Measurements from ENCODE around the gene SERPINE2. TPM values are rescaled to one million over a fixed set of nuclear protein-coding genes. Genes with fewer than 3 reads are reported as not detected.

Gene SERPINE2
- total and polyA plus RNA-seq, 2 donors: 11.0 to 24.6 TPM

GRCh38 chr2:224027931-224028330 is 11.2 kb downstream of the SERPINE2 start:
- WGBS: 93% methylated on average over 5 of the region's 5 CpGs
- peaks cover 3 to 26% of the 10 kb centered on the region in 2 donors for H3K4me1 ChIP-seq (ENCODE audit: control insufficient read depth in 2 of 2, insufficient read depth in 2 of 2, low read length in 2 of 2)
- H3K9me3 ChIP-seq (ENCODE audit: control insufficient read depth in 2 of 2, insufficient read depth in 1 of 2, low read length in 1 of 2): peaks cover 0 to 6% of the 10 kb centered on the region in 2 donors
- DNase-seq (ENCODE audit: low read depth in 6 of 9, low spot score in 9 of 9): no peak
- H3K27ac ChIP-seq (ENCODE audit: low read depth in 1 of 2, low read length in 1 of 2): no peak overlapping the region
- H3K27me3 ChIP-seq (ENCODE audit: control insufficient read depth in 2 of 2, insufficient read depth in 1 of 2, low read length in 1 of 2): no peaks in the 10 kb centered on the region
- H3K36me3 ChIP-seq (ENCODE audit: control insufficient read depth in 2 of 2, insufficient read depth in 2 of 2, low read length in 1 of 2): no peaks in the 10 kb centered on the region
- no peak overlapping the region for H3K4me3 ChIP-seq (ENCODE audit: low read length in 2 of 2)

GRCh38 chr2:224027070-224027469 is 12.0 kb downstream of the SERPINE2 start:
- H3K4me3 ChIP-seq (ENCODE audit: low read length in 2 of 2): no peak overlapping the region
- peaks cover 0 to 6% of the 10 kb centered on the region in 2 donors for H3K9me3 ChIP-seq (ENCODE audit: control insufficient read depth in 2 of 2, insufficient read depth in 1 of 2, low read length in 1 of 2)
- peaks cover 3 to 26% of the 10 kb centered on the region in 2 donors for H3K4me1 ChIP-seq (ENCODE audit: control insufficient read depth in 2 of 2, insufficient read depth in 2 of 2, low read length in 2 of 2)
- no peaks in the 10 kb centered on the region for H3K27me3 ChIP-seq (ENCODE audit: control insufficient read depth in 2 of 2, insufficient read depth in 1 of 2, low read length in 1 of 2)
- 85% methylated on average over 5 of the region's 5 CpGs for WGBS
- no peaks in the 10 kb centered on the region for H3K36me3 ChIP-seq (ENCODE audit: control insufficient read depth in 2 of 2, insufficient read depth in 2 of 2, low read length in 1 of 2)
- peak overlapping the region in 1 of 2 donors; percentile 36 for H3K27ac ChIP-seq (ENCODE audit: low read depth in 1 of 2, low read length in 1 of 2)
- no peak for DNase-seq (ENCODE audit: low read depth in 6 of 9, low spot score in 9 of 9)

DNA sequence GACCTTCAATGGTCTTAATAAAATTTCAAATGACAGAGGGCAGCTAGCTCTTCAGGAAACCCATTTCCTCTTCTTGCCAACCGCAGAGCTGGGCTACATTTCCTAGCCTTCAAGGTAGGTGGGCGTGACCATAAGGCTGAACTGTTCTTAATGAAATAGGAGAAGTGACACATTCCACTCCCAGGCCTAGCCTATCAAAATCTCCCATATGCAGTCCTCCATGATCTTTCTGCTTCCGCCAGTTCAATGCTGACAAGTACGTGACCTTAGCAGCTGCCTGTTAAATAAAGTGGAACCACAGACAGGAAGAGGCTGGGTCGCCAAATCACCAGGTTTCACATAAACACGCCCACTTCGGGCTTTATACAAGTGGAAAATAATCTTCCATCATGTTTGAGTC is 13.2 kb downstream of the SERPINE2 start:
- Histone ChIP-seq H3K27me3 (ENCODE audit: control insufficient read depth in 2 of 2, insufficient read depth in 1 of 2, low read length in 1 of 2) (no peaks in the 10 kb centered on the region), H3K4me3 (ENCODE audit: low read length in 2 of 2) (no peak overlapping the region), H3K27ac (ENCODE audit: low read depth in 1 of 2, low read length in 1 of 2) (peak overlapping the region in 1 of 2 donors; percentile 36), H3K4me1 (ENCODE audit: control insufficient read depth in 2 of 2, insufficient read depth in 2 of 2, low read length in 2 of 2) (peaks cover 3 to 26% of the 10 kb centered on the region in 2 donors), H3K36me3 (ENCODE audit: control insufficient read depth in 2 of 2, insufficient read depth in 2 of 2, low read length in 1 of 2) (no peaks in the 10 kb centered on the region), H3K9me3 (ENCODE audit: control insufficient read depth in 2 of 2, insufficient read depth in 1 of 2, low read length in 1 of 2) (no peaks in the 10 kb centered on the region)
- peak in 5 of 9 donors; percentile 8 to 73 (median 41) for DNase-seq (ENCODE audit: low read depth in 6 of 9, low spot score in 9 of 9)
- WGBS: 9% methylated on average over 7 of the region's 7 CpGs

DNA sequence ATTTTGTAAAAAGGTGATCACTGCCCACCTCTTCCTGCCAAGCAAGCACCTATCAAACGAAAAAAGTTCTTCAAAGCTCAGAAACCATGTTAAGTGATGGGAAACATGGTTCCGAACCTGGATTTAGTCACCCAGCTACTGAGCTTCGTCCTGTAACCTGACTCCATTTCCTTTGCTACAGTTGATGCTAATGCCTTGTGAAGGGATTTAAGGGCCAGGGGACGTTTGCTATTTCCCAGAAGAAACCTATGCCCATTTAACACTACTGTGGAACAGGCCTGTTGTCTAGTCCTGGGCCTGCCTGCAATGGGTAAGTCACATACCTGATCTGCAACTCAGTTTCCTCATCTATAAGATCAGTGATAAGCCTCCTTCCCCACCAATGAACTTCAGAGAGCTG is 14.8 kb downstream of the SERPINE2 start:
- no peaks in the 10 kb centered on the region for H3K36me3 ChIP-seq (ENCODE audit: control insufficient read depth in 2 of 2, insufficient read depth in 2 of 2, low read length in 1 of 2)
- H3K27ac ChIP-seq (ENCODE audit: low read depth in 1 of 2, low read length in 1 of 2): peak overlapping the region in 1 of 2 donors; percentile 50
- H3K27me3 ChIP-seq (ENCODE audit: control insufficient read depth in 2 of 2, insufficient read depth in 1 of 2, low read length in 1 of 2): no peaks in the 10 kb centered on the region
- no peaks in the 10 kb centered on the region for H3K9me3 ChIP-seq (ENCODE audit: control insufficient read depth in 2 of 2, insufficient read depth in 1 of 2, low read length in 1 of 2)
- WGBS: 76% methylated on average over 4 of the region's 4 CpGs
- peak in 1 of 9 donors; percentile 15 for DNase-seq (ENCODE audit: low read depth in 6 of 9, low spot score in 9 of 9)
- H3K4me3 ChIP-seq (ENCODE audit: low read length in 2 of 2): no peak overlapping the region
- H3K4me1 ChIP-seq (ENCODE audit: control insufficient read depth in 2 of 2, insufficient read depth in 2 of 2, low read length in 2 of 2): peaks cover 3 to 26% of the 10 kb centered on the region in 2 donors

GRCh38 chr2:224023188-224023587 is 15.9 kb downstream of the SERPINE2 start:
- WGBS: 97% methylated on average over 1 of the region's 1 CpG
- Histone ChIP-seq H3K4me3 (ENCODE audit: low read length in 2 of 2) (no peak overlapping the region), H3K36me3 (ENCODE audit: control insufficient read depth in 2 of 2, insufficient read depth in 2 of 2, low read length in 1 of 2) (no peaks in the 10 kb centered on the region), H3K27me3 (ENCODE audit: control insufficient read depth in 2 of 2, insufficient read depth in 1 of 2, low read length in 1 of 2) (no peaks in the 10 kb centered on the region), H3K9me3 (ENCODE audit: control insufficient read depth in 2 of 2, insufficient read depth in 1 of 2, low read length in 1 of 2) (no peaks in the 10 kb centered on the region), H3K4me1 (ENCODE audit: control insufficient read depth in 2 of 2, insufficient read depth in 2 of 2, low read length in 2 of 2) (peaks cover 3 to 26% of the 10 kb centered on the region in 2 donors), H3K27ac (ENCODE audit: low read depth in 1 of 2, low read length in 1 of 2) (no peak overlapping the region)
- no peak for DNase-seq (ENCODE audit: low read depth in 6 of 9, low spot score in 9 of 9)

DNA sequence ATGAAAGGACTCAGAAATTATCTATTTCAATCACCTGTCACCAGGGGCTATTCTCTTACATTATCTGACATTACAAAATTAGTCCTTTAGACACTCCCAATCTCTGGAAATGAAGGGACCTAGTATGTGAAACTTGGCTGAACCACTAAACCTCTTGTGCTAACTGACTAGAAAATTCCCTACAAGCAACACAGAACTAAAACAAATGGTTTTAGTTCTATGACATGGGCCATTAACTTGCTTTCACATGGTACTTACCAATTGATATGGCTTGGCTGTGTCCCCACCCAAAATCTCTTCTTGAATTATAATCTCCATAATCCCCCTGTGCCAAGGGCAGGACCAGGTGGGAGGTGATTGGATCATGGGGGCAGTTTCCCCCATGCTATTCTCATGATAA is 16.6 kb downstream of the SERPINE2 start:
- Histone ChIP-seq H3K27me3 (ENCODE audit: control insufficient read depth in 2 of 2, insufficient read depth in 1 of 2, low read length in 1 of 2) (no peaks in the 10 kb centered on the region), H3K36me3 (ENCODE audit: control insufficient read depth in 2 of 2, insufficient read depth in 2 of 2, low read length in 1 of 2) (no peaks in the 10 kb centered on the region), H3K27ac (ENCODE audit: low read depth in 1 of 2, low read length in 1 of 2) (no peak overlapping the region), H3K4me1 (ENCODE audit: control insufficient read depth in 2 of 2, insufficient read depth in 2 of 2, low read length in 2 of 2) (peaks cover 3 to 25% of the 10 kb centered on the region in 2 donors), H3K4me3 (ENCODE audit: low read length in 2 of 2) (no peak overlapping the region), H3K9me3 (ENCODE audit: control insufficient read depth in 2 of 2, insufficient read depth in 1 of 2, low read length in 1 of 2) (no peaks in the 10 kb centered on the region)
- no peak for DNase-seq (ENCODE audit: low read depth in 6 of 9, low spot score in 9 of 9)

DNA sequence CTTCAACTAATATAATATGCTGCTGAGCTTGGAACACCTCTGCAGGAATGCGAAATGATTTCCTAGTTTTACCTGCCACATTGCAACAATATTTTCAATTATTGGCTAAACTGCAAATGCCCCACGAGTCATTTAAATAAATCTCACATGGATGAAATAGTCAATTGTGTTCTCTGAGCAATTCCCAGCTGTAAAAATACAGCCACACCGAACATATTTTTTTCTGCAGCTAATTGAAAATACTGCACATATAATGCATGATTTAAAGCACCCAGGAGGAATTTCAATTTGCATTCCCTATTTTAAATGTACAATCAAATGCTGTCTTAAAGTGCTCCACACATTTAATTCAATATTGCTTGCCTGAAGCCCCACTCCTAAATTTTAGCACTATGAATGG is 18.6 kb downstream of the SERPINE2 start:
- DNase-seq (ENCODE audit: low read depth in 6 of 9, low spot score in 9 of 9): no peak
- WGBS: 96% methylated on average over 3 of the region's 3 CpGs
- H3K9me3 ChIP-seq (ENCODE audit: control insufficient read depth in 2 of 2, insufficient read depth in 1 of 2, low read length in 1 of 2): no peaks in the 10 kb centered on the region
- no peak overlapping the region for H3K4me3 ChIP-seq (ENCODE audit: low read length in 2 of 2)
- no peaks in the 10 kb centered on the region for H3K36me3 ChIP-seq (ENCODE audit: control insufficient read depth in 2 of 2, insufficient read depth in 2 of 2, low read length in 1 of 2)
- no peaks in the 10 kb centered on the region for H3K27me3 ChIP-seq (ENCODE audit: control insufficient read depth in 2 of 2, insufficient read depth in 1 of 2, low read length in 1 of 2)
- H3K27ac ChIP-seq (ENCODE audit: low read depth in 1 of 2, low read length in 1 of 2): no peak overlapping the region
- H3K4me1 ChIP-seq (ENCODE audit: control insufficient read depth in 2 of 2, insufficient read depth in 2 of 2, low read length in 2 of 2): peaks cover under 1 to 10% of the 10 kb centered on the region in 2 donors

DNA sequence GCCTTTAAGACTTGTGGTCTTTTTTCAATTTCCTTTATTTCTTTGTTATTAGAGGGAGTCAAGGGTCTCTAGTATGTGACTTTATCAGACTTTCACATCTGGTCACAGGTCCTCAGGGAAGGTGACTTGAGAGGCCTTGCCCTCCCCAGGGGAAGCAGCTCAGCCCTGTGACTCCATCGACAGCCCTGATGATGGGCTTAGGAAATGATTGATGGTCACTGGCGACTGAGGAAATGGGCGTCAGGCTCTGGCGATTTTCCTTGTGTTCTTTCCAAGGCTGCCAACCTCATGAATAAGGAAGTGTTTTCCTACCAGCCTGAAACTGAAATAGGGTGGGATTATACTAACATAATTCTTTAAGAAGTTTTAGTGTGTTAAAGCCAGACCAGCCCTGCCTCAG is 21.1 kb downstream of the SERPINE2 start:
- WGBS: 72% methylated on average over 4 of the region's 4 CpGs
- Histone ChIP-seq H3K36me3 (ENCODE audit: control insufficient read depth in 2 of 2, insufficient read depth in 2 of 2, low read length in 1 of 2) (no peaks in the 10 kb centered on the region), H3K27me3 (ENCODE audit: control insufficient read depth in 2 of 2, insufficient read depth in 1 of 2, low read length in 1 of 2) (no peaks in the 10 kb centered on the region), H3K27ac (ENCODE audit: low read depth in 1 of 2, low read length in 1 of 2) (no peak overlapping the region), H3K4me3 (ENCODE audit: low read length in 2 of 2) (no peak overlapping the region), H3K9me3 (ENCODE audit: control insufficient read depth in 2 of 2, insufficient read depth in 1 of 2, low read length in 1 of 2) (no peaks in the 10 kb centered on the region), H3K4me1 (ENCODE audit: control insufficient read depth in 2 of 2, insufficient read depth in 2 of 2, low read length in 2 of 2) (no peaks in the 10 kb centered on the region)
- no peak for DNase-seq (ENCODE audit: low read depth in 6 of 9, low spot score in 9 of 9)

- H3K27me3 ChIP-seq (ENCODE audit: control insufficient read depth in 2 of 2, insufficient read depth in 1 of 2, low read length in 1 of 2): no peaks in the 10 kb centered on the region
- 55% methylated on average over 3 of the region's 3 CpGs for WGBS
- no peaks in the 10 kb centered on the region for H3K9me3 ChIP-seq (ENCODE audit: control insufficient read depth in 2 of 2, insufficient read depth in 1 of 2, low read length in 1 of 2)
- H3K4me3 ChIP-seq (ENCODE audit: low read length in 2 of 2): no peak overlapping the region
- H3K4me1 ChIP-seq (ENCODE audit: control insufficient read depth in 2 of 2, insufficient read depth in 2 of 2, low read length in 2 of 2): no peaks in the 10 kb centered on the region
- H3K36me3 ChIP-seq (ENCODE audit: control insufficient read depth in 2 of 2, insufficient read depth in 2 of 2, low read length in 1 of 2): no peaks in the 10 kb centered on the region
- no peak for DNase-seq (ENCODE audit: low read depth in 6 of 9, low spot score in 9 of 9)
- no peak overlapping the region for H3K27ac ChIP-seq (ENCODE audit: low read depth in 1 of 2, low read length in 1 of 2)
Observed at GRCh38 chr2:224016963-224017362, 22.1 kb downstream of the SERPINE2 start.

DNA sequence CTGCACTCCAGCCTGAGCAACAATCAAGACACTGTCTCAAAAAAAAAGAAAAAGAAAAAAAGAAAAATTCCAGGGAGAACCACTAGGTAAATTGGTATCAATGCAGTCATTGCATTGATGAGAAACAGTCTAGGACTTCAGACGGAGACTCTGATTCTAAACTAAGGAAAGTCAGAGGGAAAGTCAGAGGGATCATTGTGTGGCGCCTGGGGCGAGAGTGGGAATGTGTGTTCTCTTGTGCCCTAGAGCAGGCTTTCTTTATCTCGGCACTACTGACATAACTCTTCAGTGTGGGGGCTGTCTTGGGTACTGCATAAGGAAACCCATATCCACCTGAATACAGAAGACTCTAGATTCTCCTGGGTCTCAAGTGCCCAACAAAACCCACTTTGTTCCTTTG is 24.8 kb downstream of the SERPINE2 start:
- Histone ChIP-seq H3K36me3 (ENCODE audit: control insufficient read depth in 2 of 2, insufficient read depth in 2 of 2, low read length in 1 of 2) (no peaks in the 10 kb centered on the region), H3K9me3 (ENCODE audit: control insufficient read depth in 2 of 2, insufficient read depth in 1 of 2, low read length in 1 of 2) (no peaks in the 10 kb centered on the region), H3K4me1 (ENCODE audit: control insufficient read depth in 2 of 2, insufficient read depth in 2 of 2, low read length in 2 of 2) (no peaks in the 10 kb centered on the region), H3K27ac (ENCODE audit: low read depth in 1 of 2, low read length in 1 of 2) (no peak overlapping the region), H3K27me3 (ENCODE audit: control insufficient read depth in 2 of 2, insufficient read depth in 1 of 2, low read length in 1 of 2) (no peaks in the 10 kb centered on the region), H3K4me3 (ENCODE audit: low read length in 2 of 2) (no peak overlapping the region)
- no peak for DNase-seq (ENCODE audit: low read depth in 6 of 9, low spot score in 9 of 9)
- 98% methylated on average over 4 of the region's 4 CpGs for WGBS
